H1 (cell line): ENCODE data around the gene DNAH1.

Experiments
- CTCF ChIP-seq, 3 experiments: IDR thresholded peaks; 1 replicate in 2 of 3; 2 replicates in 1 of 3; pipeline versions ENCODE4 v1.5.1 to v1.6.1; 2011; ENCODE audit warnings: low read length in 3 of 3, mild to moderate bottlenecking in 3 of 3, inconsistent platforms in 2 of 3, low read depth in 1 of 3, moderate library complexity in 1 of 3; ENCODE audit not compliant: insufficient read depth in 1 of 3; ENCODE audit errors: control extremely low read depth in 1 of 3
- MAX ChIP-seq: IDR thresholded peaks from 2 replicates; pipeline ENCODE4 v1.6.1; 2012; ENCODE audit warnings: inconsistent platforms
- POLR2A ChIP-seq, 2 experiments: IDR thresholded peaks; 1 replicate in 1 of 2; 2 replicates in 1 of 2; pipeline ENCODE4 v1.6.1; 2011; ENCODE audit warnings: low read depth in 2 of 2, low read length in 2 of 2, mild to moderate bottlenecking in 2 of 2; ENCODE audit errors: control extremely low read depth in 1 of 2
- SIN3A ChIP-seq, 2 experiments: IDR thresholded peaks in 1 of 2; conservative IDR thresholded peaks in 1 of 2; 2 replicates each; pipeline ENCODE4 v1.6.1; 2011 to 2012; ENCODE audit warnings: low read length in 2 of 2, improper control_type of control experiment in 1 of 2, low read depth in 1 of 2, mild to moderate bottlenecking in 1 of 2

GRCh38 chr3:52288674-52289073 is 27.4 kb upstream of the DNAH1 start:
- no peak for TF ChIP-seq POLR2A (IDR thresholded peaks at IDR 0.05; ENCODE audit: control extremely low read depth in 1 of 2, low read depth in 2 of 2, low read length in 2 of 2)
- TF ChIP-seq CTCF (IDR thresholded peaks at IDR 0.05; ENCODE audit: control extremely low read depth in 1 of 3, insufficient read depth in 1 of 3, low read depth in 1 of 3, low read length in 3 of 3) = no peak
- no peak for TF ChIP-seq MAX
- TF ChIP-seq SIN3A (conservative IDR thresholded peaks at IDR 0.05 in 1 of 2, IDR thresholded peaks at IDR 0.05 in 1 of 2; ENCODE audit: low read depth in 1 of 2, low read length in 2 of 2) = no peak
